ENCODE results near the gene CACHD1. TPM values are rescaled to one million over a fixed set of nuclear protein-coding genes. Genes with fewer than 3 reads are reported as not detected.

The CACHD1 gene
- total RNA-seq, 4 donors from 2014 or later: 7.7 to 20.1 (median 9.8) TPM

DNA sequence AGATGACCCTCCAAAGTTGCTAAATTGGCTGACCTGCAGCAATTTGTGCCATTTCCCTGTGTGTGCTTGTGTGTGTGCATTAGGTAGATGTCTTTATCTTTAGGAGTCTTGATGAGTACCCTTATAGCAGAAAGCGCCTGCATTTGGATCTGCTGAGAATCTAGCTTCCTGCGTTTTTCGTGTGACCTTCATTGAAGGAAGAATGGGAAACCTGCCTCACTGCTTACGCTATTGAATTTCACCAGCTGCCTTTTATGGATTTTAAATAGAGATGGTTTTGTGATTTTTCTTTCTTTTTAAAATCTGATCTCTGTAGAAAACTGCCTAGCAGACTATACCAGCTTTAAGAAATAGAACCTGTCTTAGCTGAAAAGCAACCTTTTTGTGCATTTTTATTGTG, 124.5 kb downstream of the CACHD1 start:
- 57 to 70% methylated on average over 4 of the region's 4 CpGs for WGBS, 2 donors (ENCODE audit: low coverage in 1 of 2)
- no peak for ATAC-seq
- Histone ChIP-seq H3K27me3 (no peaks in the 10 kb centered on the region), H3K9me3 (no peaks in the 10 kb centered on the region), H3K4me1 (peaks cover 0 to 20% (median 0%) of the 10 kb centered on the region in 3 donors), H3K4me3 (no peak overlapping the region), H3K27ac (no peak overlapping the region), H3K36me3 (no peaks in the 10 kb centered on the region)
- TF ChIP-seq EP300 (IDR thresholded peaks at IDR 0.05): no peak
- TF ChIP-seq POLR2A (IDR thresholded peaks at IDR 0.05): no peak
- TF ChIP-seq, protein P1, sequence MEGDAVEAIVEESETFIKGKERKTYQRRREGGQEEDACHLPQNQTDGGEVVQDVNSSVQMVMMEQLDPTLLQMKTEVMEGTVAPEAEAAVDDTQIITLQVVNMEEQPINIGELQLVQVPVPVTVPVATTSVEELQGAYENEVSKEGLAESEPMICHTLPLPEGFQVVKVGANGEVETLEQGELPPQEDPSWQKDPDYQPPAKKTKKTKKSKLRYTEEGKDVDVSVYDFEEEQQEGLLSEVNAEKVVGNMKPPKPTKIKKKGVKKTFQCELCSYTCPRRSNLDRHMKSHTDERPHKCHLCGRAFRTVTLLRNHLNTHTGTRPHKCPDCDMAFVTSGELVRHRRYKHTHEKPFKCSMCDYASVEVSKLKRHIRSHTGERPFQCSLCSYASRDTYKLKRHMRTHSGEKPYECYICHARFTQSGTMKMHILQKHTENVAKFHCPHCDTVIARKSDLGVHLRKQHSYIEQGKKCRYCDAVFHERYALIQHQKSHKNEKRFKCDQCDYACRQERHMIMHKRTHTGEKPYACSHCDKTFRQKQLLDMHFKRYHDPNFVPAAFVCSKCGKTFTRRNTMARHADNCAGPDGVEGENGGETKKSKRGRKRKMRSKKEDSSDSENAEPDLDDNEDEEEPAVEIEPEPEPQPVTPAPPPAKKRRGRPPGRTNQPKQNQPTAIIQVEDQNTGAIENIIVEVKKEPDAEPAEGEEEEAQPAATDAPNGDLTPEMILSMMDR (IDR thresholded peaks at IDR 0.05): no peak
- TF ChIP-seq POLR2AphosphoS5 (IDR thresholded peaks at IDR 0.05): no peak

DNA sequence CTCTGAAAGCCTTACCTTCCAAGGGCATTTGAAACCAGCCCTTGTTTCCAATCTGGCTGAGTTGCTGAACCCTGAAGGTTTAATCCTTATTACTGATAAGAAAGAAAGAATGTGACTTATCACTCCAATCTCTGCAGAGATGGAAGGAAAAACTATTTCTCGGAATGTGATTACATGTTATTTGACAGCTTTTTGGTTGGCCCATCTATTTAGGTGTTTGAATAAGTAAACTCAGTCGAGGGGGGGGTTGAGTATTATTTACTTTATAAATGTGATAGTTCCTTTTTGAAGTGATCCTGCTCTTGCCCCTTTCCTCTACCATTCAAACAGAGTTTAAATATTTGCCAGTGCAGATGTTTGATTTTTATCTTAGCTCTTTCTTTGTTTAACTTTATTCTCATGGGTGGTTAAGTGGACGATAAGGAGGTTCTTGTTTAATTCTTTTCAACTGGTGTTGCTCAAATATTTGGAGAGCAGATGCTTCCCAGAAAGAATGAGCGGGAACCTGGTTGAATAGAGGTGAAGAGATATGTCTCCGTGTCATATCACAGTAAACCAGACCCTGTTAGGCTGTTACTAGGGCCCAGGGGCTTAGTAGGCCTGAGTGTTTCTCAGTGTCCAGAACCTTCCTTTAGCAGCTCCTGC, 126.1 kb downstream of the CACHD1 start:
- TF ChIP-seq, protein P1 (IDR thresholded peaks at IDR 0.05): no peak
- TF ChIP-seq POLR2A (IDR thresholded peaks at IDR 0.05) (no peak), EP300 (IDR thresholded peaks at IDR 0.05) (no peak), POLR2AphosphoS5 (IDR thresholded peaks at IDR 0.05) (no peak)
- no peaks in the 10 kb centered on the region for H3K9me3 ChIP-seq
- H3K27me3 ChIP-seq: no peaks in the 10 kb centered on the region
- ATAC-seq: no peak
- no peaks in the 10 kb centered on the region for H3K36me3 ChIP-seq
- peaks cover 0 to 20% (median 0%) of the 10 kb centered on the region in 3 donors for H3K4me1 ChIP-seq
- H3K4me3 ChIP-seq: no peak overlapping the region
- WGBS, 2 donors (ENCODE audit: low coverage in 1 of 2): 47 to 85% methylated on average over 5 of the region's 5 CpGs
- H3K27ac ChIP-seq: no peak overlapping the region

DNA sequence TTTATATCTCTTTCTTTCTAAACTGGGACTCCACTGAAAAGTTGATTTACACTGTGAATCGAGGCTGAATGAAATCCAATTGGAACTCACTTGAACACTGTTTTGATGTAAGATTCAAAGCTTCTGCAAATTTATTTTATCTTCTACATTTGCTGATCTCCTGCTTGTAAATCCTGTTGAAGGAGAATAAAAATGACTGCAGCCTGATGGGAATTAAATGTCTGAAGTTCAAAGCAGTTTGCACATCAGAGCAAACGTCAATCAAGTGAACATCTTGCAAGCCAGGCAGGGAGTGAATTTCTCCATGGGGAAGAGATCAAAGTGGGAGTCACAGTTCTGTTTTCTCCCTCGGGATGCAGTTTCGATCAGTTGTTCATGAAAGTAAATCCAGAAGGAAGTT, 127.2 kb downstream of the CACHD1 start:
- Histone ChIP-seq H3K27ac (no peak overlapping the region), H3K9me3 (no peaks in the 10 kb centered on the region), H3K4me1 (peaks cover 0 to 20% (median 0%) of the 10 kb centered on the region in 3 donors), H3K36me3 (no peaks in the 10 kb centered on the region), H3K27me3 (no peaks in the 10 kb centered on the region), H3K4me3 (no peak overlapping the region)
- TF ChIP-seq EP300 (IDR thresholded peaks at IDR 0.05) (no peak), POLR2AphosphoS5 (IDR thresholded peaks at IDR 0.05) (no peak), POLR2A (IDR thresholded peaks at IDR 0.05) (no peak)
- TF ChIP-seq, protein P1 (IDR thresholded peaks at IDR 0.05): no peak
- 26 to 42% methylated on average over 4 of the region's 4 CpGs for WGBS, 2 donors (ENCODE audit: low coverage in 1 of 2)
- no peak for ATAC-seq

DNA sequence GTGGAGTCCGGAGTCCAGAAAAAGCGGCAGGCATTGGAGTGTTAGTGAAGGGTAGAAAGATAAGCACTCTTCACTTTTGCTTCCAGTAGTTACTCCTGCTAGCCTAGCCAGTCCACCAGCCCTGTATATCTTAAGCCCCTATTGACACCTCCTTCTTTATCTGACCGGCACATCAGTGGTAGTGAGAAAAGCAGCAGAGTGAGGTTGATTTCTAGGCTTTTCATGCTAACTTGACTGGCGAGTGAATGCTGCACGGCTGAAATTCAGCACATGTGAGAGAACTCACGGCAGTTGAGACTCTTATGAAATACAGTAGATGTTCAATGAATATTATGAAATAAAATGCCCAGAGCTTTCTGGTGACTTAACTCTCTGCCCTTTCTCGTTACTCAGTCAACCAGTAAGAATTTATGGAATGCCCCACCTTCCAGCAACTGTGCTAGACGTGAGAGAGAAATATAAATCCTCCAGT, 128.2 kb downstream of the CACHD1 start:
- ATAC-seq: no peak
- Histone ChIP-seq H3K27me3 (no peaks in the 10 kb centered on the region), H3K36me3 (peaks cover 0 to under 1% of the 10 kb centered on the region in 2 donors), H3K4me3 (no peak overlapping the region), H3K27ac (no peak overlapping the region), H3K4me1 (peaks cover 0 to 20% (median 0%) of the 10 kb centered on the region in 3 donors), H3K9me3 (no peaks in the 10 kb centered on the region)
- TF ChIP-seq POLR2A (IDR thresholded peaks at IDR 0.05): no peak
- TF ChIP-seq EP300 (IDR thresholded peaks at IDR 0.05): no peak
- TF ChIP-seq, protein P1 (IDR thresholded peaks at IDR 0.05): no peak
- no peak for TF ChIP-seq POLR2AphosphoS5 (IDR thresholded peaks at IDR 0.05)
- 30 to 69% methylated on average over 7 to 8 of the region's 8 CpGs for WGBS, 2 donors (ENCODE audit: low coverage in 1 of 2)

DNA sequence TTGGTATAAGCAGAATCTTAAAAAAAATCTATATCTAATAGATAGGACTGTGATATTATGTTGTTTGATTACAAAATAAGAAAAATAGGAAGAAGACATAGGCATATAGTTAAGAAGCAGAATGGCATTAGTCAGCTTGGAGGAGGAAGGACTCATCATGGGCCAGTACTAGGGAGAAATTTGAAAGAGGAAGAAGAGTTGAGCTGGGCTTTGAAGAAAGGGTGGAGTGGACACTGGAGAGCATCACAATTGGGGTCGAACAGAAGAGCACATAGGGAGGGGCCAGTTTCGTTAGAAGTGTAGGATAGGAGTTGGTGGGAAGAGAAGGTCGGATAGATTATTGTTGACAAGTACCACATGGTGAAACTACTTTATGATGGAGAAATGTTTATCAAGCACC, 129.3 kb downstream of the CACHD1 start:
- peaks cover 0 to 11% of the 10 kb centered on the region in 2 donors for H3K36me3 ChIP-seq
- 73 to 81% methylated on average over 3 of the region's 3 CpGs for WGBS, 2 donors (ENCODE audit: low coverage in 1 of 2)
- peaks cover 0 to 20% (median 0%) of the 10 kb centered on the region in 3 donors for H3K4me1 ChIP-seq
- no peaks in the 10 kb centered on the region for H3K9me3 ChIP-seq
- H3K27me3 ChIP-seq: no peaks in the 10 kb centered on the region
- no peak for ATAC-seq
- H3K27ac ChIP-seq: no peak overlapping the region
- no peak overlapping the region for H3K4me3 ChIP-seq
- TF ChIP-seq, protein P1 (IDR thresholded peaks at IDR 0.05): no peak
- TF ChIP-seq EP300 (IDR thresholded peaks at IDR 0.05): no peak
- no peak for TF ChIP-seq POLR2A (IDR thresholded peaks at IDR 0.05)
- TF ChIP-seq POLR2AphosphoS5 (IDR thresholded peaks at IDR 0.05): no peak

All from gastroesophageal sphincter (tissue), 4 donors.